SU-DHL-6 (cell line): ENCODE data around the gene MBOAT7.

ENCODE experiments used
- H2AFZ ChIP-seq: fragments of 200-600 bp; sonication (generic); 2 replicates; pipeline ENCODE4 v1.6.1; 2014; ENCODE audit warnings: low read depth, mild to moderate bottlenecking, moderate library complexity, mixed read lengths, antibody characterized with exemption, low read length; ENCODE audit not compliant: severe bottlenecking
- H3F3A ChIP-seq: fragments of 200-600 bp; shearing (Covaris generic); 2 replicates; pipeline ENCODE4 v1.6.0; 2016; ENCODE audit warnings: antibody characterized with exemption, mild to moderate bottlenecking; ENCODE audit not compliant: insufficient read depth
- H3K27ac ChIP-seq: fragments of 200-600 bp; sonication (generic); 2 replicates; pipeline ENCODE4 v1.5.1; 2016; ENCODE audit warnings: low read depth, mild to moderate bottlenecking, low read length, moderate library complexity, mixed read lengths
- H3K27me3 ChIP-seq: fragments of 200-600 bp; sonication (generic), shearing (Covaris generic); 2 replicates; pipeline ENCODE4 v1.6.0; 2014; ENCODE audit warnings: mild to moderate bottlenecking, low read length
- H3K36me3 ChIP-seq: fragments of 200-600 bp; sonication (generic); 2 replicates; pipeline ENCODE4 v1.6.1; 2014; ENCODE audit warnings: mild to moderate bottlenecking, low read length, mixed read lengths
- H3K4me2 ChIP-seq: fragments of 300-600, 200-600 bp; shearing (Covaris generic), sonication (generic); 2 replicates; pipeline ENCODE4 v1.6.0; 2014; ENCODE audit warnings: low read length, low read depth, mild to moderate bottlenecking; ENCODE audit not compliant: poor library complexity, severe bottlenecking
- H3K4me3 ChIP-seq: fragments of 200-600 bp; sonication (generic); 2 replicates; pipeline ENCODE4 v1.5.1; 2014; ENCODE audit warnings: antibody characterized with exemption, low read length, mild to moderate bottlenecking, mixed read lengths; ENCODE audit not compliant: insufficient read depth, poor library complexity, severe bottlenecking
- H3K79me2 ChIP-seq: fragments of 200-600 bp; sonication (generic); 2 replicates; pipeline ENCODE4 v1.6.1; 2014; ENCODE audit warnings: mild to moderate bottlenecking, low read length, moderate library complexity; ENCODE audit not compliant: insufficient read depth
- H3K9ac ChIP-seq: fragments of 200-600 bp; sonication (generic); 2 replicates; pipeline ENCODE4 v1.7.0; 2014; ENCODE audit warnings: mild to moderate bottlenecking, low read length
- H3K9me2 ChIP-seq: fragments of 200-600 bp; sonication (generic); replicated peaks from 2 replicates; pipeline ENCODE4 v1.6.1; 2014; ENCODE audit warnings: low read length; ENCODE audit not compliant: insufficient read depth
- H3K9me3 ChIP-seq: fragments of 200-600 bp; sonication (generic); 2 replicates; pipeline ENCODE4 v1.6.1; 2014; ENCODE audit warnings: low read length, mixed read lengths; ENCODE audit not compliant: insufficient read depth
- H4K20me1 ChIP-seq: fragments of 200-600 bp; sonication (generic); 2 replicates; pipeline ENCODE4 v1.6.1; 2014; ENCODE audit warnings: low read depth, mild to moderate bottlenecking, antibody characterized with exemption, low read length, moderate library complexity, mixed read lengths
- CTCF ChIP-seq: fragments of 200-600 bp; sonication (generic); IDR thresholded peaks from one replicate; pipeline ENCODE4 v1.5.1; 2017; ENCODE audit warnings: antibody characterized with exemption, mild to moderate bottlenecking, low read length, moderate library complexity; ENCODE audit not compliant: insufficient read depth, poor library complexity, severe bottlenecking
- EZH2phosphoT487 ChIP-seq: fragments of 200-600 bp; sonication (generic), shearing (Covaris generic); conservative IDR thresholded peaks from 2 replicates; pipeline ENCODE4 v1.6.1; 2018; ENCODE audit warnings: mild to moderate bottlenecking, antibody characterized with exemption, low read length, moderate library complexity, mixed read lengths

The MBOAT7 gene

DNA sequence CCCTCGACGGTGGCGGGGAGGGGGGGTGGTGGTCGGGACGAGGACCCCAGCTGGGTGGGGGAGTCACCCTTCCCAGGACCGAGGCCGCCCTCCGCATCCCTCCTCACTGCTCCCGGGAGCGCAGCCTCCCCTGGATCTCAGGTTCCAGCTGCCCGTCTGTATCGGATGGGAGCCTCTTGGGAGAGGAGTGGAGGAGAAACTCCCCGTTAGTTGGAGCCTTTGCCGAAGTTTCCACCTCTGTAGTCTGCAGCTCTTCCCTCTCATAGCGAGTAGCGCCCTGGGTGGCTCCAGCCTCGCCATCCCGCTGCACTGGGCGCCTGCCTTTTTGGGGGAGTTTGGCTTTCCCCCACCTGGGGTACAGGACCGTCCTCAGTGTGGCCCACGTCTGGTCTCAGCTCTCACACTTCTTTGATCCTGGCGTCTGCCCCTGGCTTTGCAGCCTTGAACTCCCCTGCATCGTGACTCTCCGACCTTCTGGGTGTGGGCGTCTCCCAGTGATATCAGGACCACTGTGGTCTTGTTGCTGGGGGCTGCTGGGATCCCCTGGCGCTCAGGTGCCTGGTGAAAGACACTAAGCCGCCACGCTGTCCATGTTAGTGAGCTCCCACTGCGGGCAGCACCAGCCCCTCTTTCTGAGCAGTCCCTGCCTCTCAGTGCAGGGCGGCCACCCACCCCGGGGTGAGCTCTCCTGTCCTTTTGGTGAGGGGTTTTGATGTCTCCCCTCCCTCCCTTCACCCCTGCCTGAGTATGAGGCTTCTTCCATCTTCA, 50.7 kb downstream of the MBOAT7 start:
- Histone ChIP-seq H3K4me3 (peak overlapping the region; percentile 75), H3K79me2 (peaks cover 50% of the 10 kb centered on the region), H3K36me3 (no peaks in the 10 kb centered on the region), H4K20me1 (no peaks in the 10 kb centered on the region; the same call in 1 of the 2 replicates), H3K27ac (peak overlapping the region; percentile 67; the same call in 1 of the 2 replicates), H3K4me2 (peak overlapping the region; percentile 73), H2AFZ (no peak overlapping the region), H3K9me3 (no peaks in the 10 kb centered on the region), H3K27me3 (no peaks in the 10 kb centered on the region), H3K9ac (peak overlapping the region; percentile 88), H3K9me2 (no peaks in the 10 kb centered on the region), H3F3A (no peaks in the 10 kb centered on the region)
- TF ChIP-seq EZH2phosphoT487 (no peak), CTCF (no peak)

GRCh38 chr19:54137699-54138488, 51.5 kb downstream of the MBOAT7 start, which contains the start of gene CNOT3:
TSS of gene CNOT3 (plus strand) at chr19:54137762. CDS start at chr19:54142979, 5,217 bp downstream.
- no peaks in the 10 kb centered on the region for H3F3A ChIP-seq
- no peaks in the 10 kb centered on the region for H3K9me3 ChIP-seq
- H3K79me2 ChIP-seq = peaks cover 50% of the 10 kb centered on the region
- no peaks in the 10 kb centered on the region for H3K27me3 ChIP-seq
- H3K4me2 ChIP-seq = peak within 1 kb of the TSS; percentile 82
- H3K9ac ChIP-seq = peak within 1 kb of the TSS; percentile 88
- H3K4me3 ChIP-seq = peak within 1 kb of the TSS; percentile 75
- no peaks in the 10 kb centered on the region for H3K36me3 ChIP-seq
- H4K20me1 ChIP-seq = no peaks in the 10 kb centered on the region; the same call in 1 of the 2 replicates
- no peak for TF ChIP-seq CTCF
- TF ChIP-seq EZH2phosphoT487 = no peak
- H3K9me2 ChIP-seq = no peaks in the 10 kb centered on the region
- H2AFZ ChIP-seq = peak within 1 kb of the TSS; percentile 69
- H3K27ac ChIP-seq = peak within 1 kb of the TSS; percentile 67

- H3K9me3 ChIP-seq = no peaks in the 10 kb centered on the region
- H3K27ac ChIP-seq = no peak overlapping the region
- H3K79me2 ChIP-seq = peaks cover 43% of the 10 kb centered on the region
- no peaks in the 10 kb centered on the region for H3K27me3 ChIP-seq
- peak overlapping the region; percentile 88 for H3K9ac ChIP-seq
- H2AFZ ChIP-seq = peak overlapping the region; percentile 69
- no peaks in the 10 kb centered on the region for H3F3A ChIP-seq
- no peaks in the 10 kb centered on the region for H3K36me3 ChIP-seq
- no peaks in the 10 kb centered on the region; the same call in 1 of the 2 replicates for H4K20me1 ChIP-seq
- H3K4me2 ChIP-seq = peak overlapping the region; percentile 82
- H3K4me3 ChIP-seq = peak overlapping the region; percentile 75
- TF ChIP-seq CTCF (no peak), EZH2phosphoT487 (no peak)
- H3K9me2 ChIP-seq = no peaks in the 10 kb centered on the region
Observed at GRCh38 chr19:54136864-54137698, 52.3 kb downstream of the MBOAT7 start.
